ENCODE results near the gene TCERG1L. TPM values are rescaled to one million over a fixed set of nuclear protein-coding genes. Genes with fewer than 3 reads are reported as not detected.

Gene TCERG1L
- total RNA-seq, 1 donor from 2014 or later, result 0.05 TPM

DNA sequence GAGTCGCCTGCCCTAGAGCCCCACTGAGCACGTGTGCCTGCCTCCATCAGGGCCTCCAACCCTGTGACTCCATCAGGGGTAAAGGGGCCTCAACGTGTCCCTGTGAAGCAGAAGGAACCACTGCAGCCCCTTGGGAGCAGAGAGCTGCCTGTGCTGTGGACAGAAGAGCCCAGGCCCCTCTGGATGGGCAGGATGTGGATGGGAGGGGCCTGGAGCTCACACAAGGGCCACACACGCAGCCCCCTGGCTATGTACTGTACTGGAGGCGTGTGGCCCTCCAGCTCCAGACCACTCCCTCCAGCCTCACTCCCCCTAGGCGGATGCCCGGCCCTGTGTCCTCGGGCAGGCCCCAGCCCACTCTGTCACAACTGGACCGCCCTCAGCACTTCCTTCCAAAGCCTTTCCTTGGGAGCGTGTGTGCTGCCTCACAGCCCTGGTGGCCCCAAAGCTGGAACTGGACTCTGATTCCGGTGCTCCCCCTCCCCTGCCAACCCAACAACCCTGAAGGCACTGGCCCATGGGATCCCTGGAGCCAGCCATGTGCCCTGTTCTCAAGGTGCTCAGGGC, 238.0 kb downstream of the TCERG1L start:
- no peaks in the 10 kb centered on the region for H3K27me3 Mint-ChIP-seq (ENCODE audit: insufficient read depth)
- no peak overlapping the region for H3K27ac Mint-ChIP-seq
- H3K9me3 Mint-ChIP-seq, result no peaks in the 10 kb centered on the region
- H3K4me3 Mint-ChIP-seq, result no peak overlapping the region
- intact Hi-C loops (cut with micrococcal nuclease), result no loop called here
- H3K36me3 Mint-ChIP-seq (ENCODE audit: low read depth), result no peaks in the 10 kb centered on the region
- no peak for DNase-seq (ENCODE audit: low spot score)
- H3K4me1 Mint-ChIP-seq (ENCODE audit: low read depth), result no peaks in the 10 kb centered on the region

DNA sequence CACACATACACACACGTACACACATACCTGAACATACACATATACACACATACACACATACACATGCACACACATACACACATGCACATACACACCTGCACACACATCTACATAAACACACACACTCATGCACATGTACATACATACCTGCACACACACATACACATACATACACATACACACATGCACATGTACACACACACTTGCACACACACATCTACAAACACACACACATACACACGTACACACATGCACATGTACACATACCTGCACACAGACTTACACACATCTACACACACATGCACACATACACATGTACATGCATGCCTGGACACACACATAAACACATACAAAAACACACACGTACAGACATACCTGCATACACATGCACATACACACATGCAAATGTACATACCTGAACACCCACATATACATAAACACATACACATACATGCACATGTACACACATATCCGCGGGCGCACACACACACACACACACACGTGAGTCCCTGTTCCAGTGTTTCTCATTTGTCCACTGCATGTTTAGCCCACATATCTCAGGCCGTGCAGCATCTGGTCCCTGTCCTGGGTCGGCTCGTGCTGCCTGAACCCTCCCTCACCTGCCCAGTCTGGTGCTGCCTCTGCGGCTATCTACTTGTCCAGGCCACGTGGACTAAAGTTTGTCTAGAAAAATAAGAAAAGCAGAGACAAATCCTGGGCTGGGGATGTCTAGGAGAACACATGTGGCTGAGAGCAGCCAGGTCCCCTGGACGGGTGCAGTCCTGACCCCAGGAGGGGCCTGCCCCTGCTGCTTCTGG, 238.7 kb downstream of the TCERG1L start:
- no peaks in the 10 kb centered on the region for H3K27me3 Mint-ChIP-seq (ENCODE audit: insufficient read depth)
- H3K27ac Mint-ChIP-seq, result no peak overlapping the region
- H3K36me3 Mint-ChIP-seq (ENCODE audit: low read depth), result no peaks in the 10 kb centered on the region
- DNase-seq (ENCODE audit: low spot score), result no peak
- H3K9me3 Mint-ChIP-seq, result no peaks in the 10 kb centered on the region
- no peaks in the 10 kb centered on the region for H3K4me1 Mint-ChIP-seq (ENCODE audit: low read depth)
- intact Hi-C loops (cut with micrococcal nuclease), result no loop called here
- no peak overlapping the region for H3K4me3 Mint-ChIP-seq

GRCh38 chr10:131071721-131072120, 239.8 kb downstream of the TCERG1L start:
- Mint-ChIP-seq H3K9me3 (no peaks in the 10 kb centered on the region), H3K27me3 (ENCODE audit: insufficient read depth) (no peaks in the 10 kb centered on the region), H3K4me1 (ENCODE audit: low read depth) (no peaks in the 10 kb centered on the region), H3K36me3 (ENCODE audit: low read depth) (no peaks in the 10 kb centered on the region), H3K27ac (no peak overlapping the region), H3K4me3 (no peak overlapping the region)
- intact Hi-C loops (cut with micrococcal nuclease), result no loop called here
- DNase-seq (ENCODE audit: low spot score), result no peak

DNA sequence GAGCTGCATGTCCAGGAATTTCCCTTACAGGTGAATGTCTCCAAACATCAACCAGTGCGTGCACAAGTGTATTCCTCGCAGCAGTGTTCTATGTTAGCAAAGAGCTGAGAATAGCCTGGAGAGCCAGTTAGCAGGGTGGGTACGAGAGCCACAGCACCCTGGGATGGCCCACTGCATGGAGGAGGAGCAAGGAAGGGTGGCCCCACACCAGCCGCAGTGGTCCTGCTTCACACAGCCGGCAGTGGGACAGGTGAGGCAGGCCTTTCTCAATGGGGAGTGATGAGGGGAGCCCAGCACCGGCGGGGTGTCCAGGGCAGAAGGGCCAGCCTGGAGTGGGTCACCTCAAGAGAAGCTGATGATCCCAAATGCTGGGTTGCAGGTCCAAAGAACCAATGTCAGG, 240.7 kb downstream of the TCERG1L start:
- Mint-ChIP-seq H3K4me3 (no peak overlapping the region), H3K9me3 (no peaks in the 10 kb centered on the region), H3K27me3 (ENCODE audit: insufficient read depth) (peaks cover 5% of the 10 kb centered on the region), H3K4me1 (ENCODE audit: low read depth) (no peaks in the 10 kb centered on the region), H3K27ac (no peak overlapping the region), H3K36me3 (ENCODE audit: low read depth) (no peaks in the 10 kb centered on the region)
- intact Hi-C loops (cut with micrococcal nuclease), result no loop called here
- no peak for DNase-seq (ENCODE audit: low spot score)

DNA sequence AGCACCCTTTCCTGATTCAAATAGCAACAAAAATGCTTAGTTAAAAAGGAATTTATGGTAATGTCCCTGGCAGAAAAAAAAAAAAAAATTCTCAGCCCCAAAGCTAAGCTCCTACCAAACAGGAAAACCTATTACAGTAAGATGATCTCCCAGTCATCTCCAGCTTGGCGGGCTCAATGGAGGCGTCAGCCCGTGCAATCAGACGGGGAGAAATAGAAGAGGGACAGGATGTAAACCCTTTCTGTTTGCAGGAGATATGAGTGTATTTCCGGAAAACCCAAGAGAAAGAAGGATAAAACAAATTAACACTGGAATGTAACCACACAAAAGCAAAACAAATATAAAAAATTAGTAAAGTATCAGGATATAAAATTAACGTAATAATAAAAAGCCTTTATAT, 242.8 kb downstream of the TCERG1L start:
- peaks cover 5% of the 10 kb centered on the region for H3K27me3 Mint-ChIP-seq (ENCODE audit: insufficient read depth)
- no peak overlapping the region for H3K27ac Mint-ChIP-seq
- H3K36me3 Mint-ChIP-seq (ENCODE audit: low read depth), result no peaks in the 10 kb centered on the region
- DNase-seq (ENCODE audit: low spot score), result no peak
- no peaks in the 10 kb centered on the region for H3K9me3 Mint-ChIP-seq
- H3K4me1 Mint-ChIP-seq (ENCODE audit: low read depth), result no peaks in the 10 kb centered on the region
- intact Hi-C loops (cut with micrococcal nuclease), result no loop called here
- H3K4me3 Mint-ChIP-seq, result no peak overlapping the region

DNA sequence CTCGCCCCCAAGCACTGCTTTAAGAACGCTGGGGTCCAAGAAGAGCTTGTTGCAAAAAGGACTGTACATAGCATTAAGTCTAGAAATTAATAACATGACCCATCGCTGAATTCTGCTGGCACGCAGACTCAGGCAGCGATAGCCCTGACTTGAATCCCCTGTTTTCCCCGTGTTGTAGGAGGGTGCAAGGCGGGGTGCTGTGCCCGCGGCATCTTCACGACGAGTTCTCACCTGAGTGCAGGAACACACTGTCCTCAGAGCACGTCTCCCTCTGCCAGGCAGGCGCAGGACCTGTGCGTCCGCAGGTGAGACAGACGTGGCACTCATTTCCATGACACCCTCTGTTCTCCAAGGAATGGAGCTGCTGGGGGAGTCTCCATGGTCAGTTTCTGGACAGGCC, 243.2 kb downstream of the TCERG1L start:
- H3K9me3 Mint-ChIP-seq, result no peaks in the 10 kb centered on the region
- intact Hi-C loops (cut with micrococcal nuclease), result no loop called here
- no peaks in the 10 kb centered on the region for H3K4me1 Mint-ChIP-seq (ENCODE audit: low read depth)
- no peak overlapping the region for H3K27ac Mint-ChIP-seq
- no peak for DNase-seq (ENCODE audit: low spot score)
- peaks cover 5% of the 10 kb centered on the region for H3K27me3 Mint-ChIP-seq (ENCODE audit: insufficient read depth)
- H3K36me3 Mint-ChIP-seq (ENCODE audit: low read depth), result no peaks in the 10 kb centered on the region
- H3K4me3 Mint-ChIP-seq, result no peak overlapping the region

GRCh38 chr10:131067690-131068089, 243.8 kb downstream of the TCERG1L start:
- no peaks in the 10 kb centered on the region for H3K36me3 Mint-ChIP-seq (ENCODE audit: low read depth)
- no peak overlapping the region for H3K27ac Mint-ChIP-seq
- H3K27me3 Mint-ChIP-seq (ENCODE audit: insufficient read depth), result peaks cover 5% of the 10 kb centered on the region
- H3K4me3 Mint-ChIP-seq, result no peak overlapping the region
- intact Hi-C loops (cut with micrococcal nuclease), result no loop called here
- H3K9me3 Mint-ChIP-seq, result no peaks in the 10 kb centered on the region
- DNase-seq (ENCODE audit: low spot score), result no peak
- no peaks in the 10 kb centered on the region for H3K4me1 Mint-ChIP-seq (ENCODE audit: low read depth)

- Mint-ChIP-seq H3K4me1 (ENCODE audit: low read depth) (no peaks in the 10 kb centered on the region), H3K36me3 (ENCODE audit: low read depth) (no peaks in the 10 kb centered on the region)
Measured at GRCh38 chr10:131065673-131066305, 245.7 kb downstream of the TCERG1L start.

DNA sequence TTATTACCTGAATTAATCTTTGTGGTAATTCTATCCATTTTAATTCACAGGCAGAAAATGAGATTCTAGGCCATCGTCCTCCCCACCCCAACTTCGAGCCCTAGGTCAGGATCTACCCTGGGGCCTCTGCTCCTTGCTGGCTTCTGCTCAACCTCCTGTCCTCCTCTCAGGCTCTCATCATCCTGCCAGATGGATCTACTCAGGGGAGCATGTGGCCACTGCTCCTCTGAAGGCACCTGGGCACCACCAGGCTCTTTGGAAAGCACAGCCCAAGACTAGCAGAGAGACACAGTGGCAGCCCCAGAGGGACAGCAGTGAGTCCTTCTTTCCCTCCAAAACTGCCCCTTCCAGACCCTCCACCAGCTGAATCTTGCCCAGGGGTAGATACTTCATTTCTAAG, 248.2 kb downstream of the TCERG1L start:
- H3K36me3 Mint-ChIP-seq (ENCODE audit: low read depth), result no peaks in the 10 kb centered on the region
- DNase-seq (ENCODE audit: low spot score), result no peak
- H3K4me1 Mint-ChIP-seq (ENCODE audit: low read depth), result no peaks in the 10 kb centered on the region
- H3K4me3 Mint-ChIP-seq, result no peak overlapping the region
- peaks cover 5% of the 10 kb centered on the region for H3K27me3 Mint-ChIP-seq (ENCODE audit: insufficient read depth)
- H3K27ac Mint-ChIP-seq, result no peak overlapping the region
- H3K9me3 Mint-ChIP-seq, result no peaks in the 10 kb centered on the region
- intact Hi-C loops (cut with micrococcal nuclease), result no loop called here

More at GRCh38 chr10:131065673-131066305, 245.7 kb downstream of the TCERG1L start:
- H3K9me3 Mint-ChIP-seq, result no peaks in the 10 kb centered on the region
- H3K27ac Mint-ChIP-seq, result no peak overlapping the region
- H3K4me3 Mint-ChIP-seq, result no peak overlapping the region
- no peak for DNase-seq (ENCODE audit: low spot score)
- intact Hi-C loops (cut with micrococcal nuclease), result no loop called here
- H3K27me3 Mint-ChIP-seq (ENCODE audit: insufficient read depth), result peaks cover 5% of the 10 kb centered on the region

DNA sequence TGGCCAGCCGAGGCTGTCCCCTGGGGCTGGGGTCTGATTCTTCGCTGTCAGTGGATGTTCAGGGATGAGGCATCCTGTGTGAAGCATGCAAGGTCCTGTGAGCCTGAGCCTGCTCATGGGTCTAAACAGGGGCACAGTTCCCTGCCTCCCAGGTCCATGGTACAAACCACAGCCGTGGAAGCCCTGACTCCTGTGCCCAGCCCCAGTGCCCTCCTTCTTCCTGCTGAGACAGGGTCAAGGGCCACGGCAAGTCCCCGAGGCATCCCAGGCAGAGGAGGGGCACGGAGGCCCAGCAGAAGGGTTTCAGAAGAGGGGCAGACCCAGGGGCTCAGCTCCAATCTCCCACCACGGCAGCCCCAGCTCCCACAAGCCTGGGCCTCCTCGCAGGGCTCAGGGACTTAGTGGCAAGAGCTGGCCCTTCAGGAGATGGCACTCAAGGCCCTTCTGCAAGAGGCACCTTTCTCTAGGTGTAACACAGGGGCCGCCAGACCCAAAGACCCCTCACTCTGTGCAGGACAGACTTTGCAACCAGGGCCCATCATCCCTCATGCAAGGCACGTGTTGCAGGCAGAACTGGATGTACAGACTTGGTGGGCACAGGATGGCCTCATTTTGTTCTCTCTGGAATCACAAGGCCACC, 248.8 kb downstream of the TCERG1L start:
- no peak for DNase-seq (ENCODE audit: low spot score)
- Mint-ChIP-seq H3K36me3 (ENCODE audit: low read depth) (no peaks in the 10 kb centered on the region), H3K27me3 (ENCODE audit: insufficient read depth) (peaks cover 5% of the 10 kb centered on the region), H3K27ac (no peak overlapping the region), H3K4me3 (no peak overlapping the region), H3K4me1 (ENCODE audit: low read depth) (no peaks in the 10 kb centered on the region), H3K9me3 (no peaks in the 10 kb centered on the region)
- intact Hi-C loops (cut with micrococcal nuclease), result no loop called here

DNA sequence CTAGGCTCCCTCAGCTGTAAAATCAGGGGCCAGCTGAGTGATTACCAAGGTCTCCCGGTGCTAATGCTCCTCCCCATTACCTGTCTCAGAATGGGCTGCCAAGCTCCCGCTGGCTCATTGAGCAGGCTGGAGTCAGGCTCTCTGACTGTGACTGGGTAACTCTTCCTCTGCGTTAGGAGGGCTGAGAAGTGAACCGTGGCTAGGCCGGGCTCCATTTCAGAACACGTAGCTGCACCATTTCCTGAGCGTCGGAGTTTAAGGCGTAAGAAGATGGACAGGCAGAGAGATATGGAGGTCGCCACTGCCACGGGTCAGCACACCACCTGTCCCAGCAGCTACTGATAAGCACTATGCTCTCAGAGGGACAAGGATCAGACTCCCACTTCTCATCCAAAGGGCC, 250.3 kb downstream of the TCERG1L start:
- no peak overlapping the region for H3K27ac Mint-ChIP-seq

GRCh38 chr10:131059881-131060280, 251.6 kb downstream of the TCERG1L start:
- H3K27ac Mint-ChIP-seq, result no peak overlapping the region
- DNase-seq (ENCODE audit: low spot score), result no peak
- intact Hi-C loops (cut with micrococcal nuclease), result no loop called here
- no peak overlapping the region for H3K4me3 Mint-ChIP-seq
- H3K4me1 Mint-ChIP-seq (ENCODE audit: low read depth), result no peaks in the 10 kb centered on the region
- no peaks in the 10 kb centered on the region for H3K9me3 Mint-ChIP-seq
- H3K36me3 Mint-ChIP-seq (ENCODE audit: low read depth), result no peaks in the 10 kb centered on the region
- no peaks in the 10 kb centered on the region for H3K27me3 Mint-ChIP-seq (ENCODE audit: insufficient read depth)

More for the DNA sequence above, 250.3 kb downstream of the TCERG1L start:
- intact Hi-C loops (cut with micrococcal nuclease), result no loop called here
- Mint-ChIP-seq H3K36me3 (ENCODE audit: low read depth) (no peaks in the 10 kb centered on the region), H3K4me1 (ENCODE audit: low read depth) (no peaks in the 10 kb centered on the region), H3K27me3 (ENCODE audit: insufficient read depth) (peaks cover 2% of the 10 kb centered on the region), H3K9me3 (no peaks in the 10 kb centered on the region), H3K4me3 (no peak overlapping the region)
- DNase-seq (ENCODE audit: low spot score), result no peak

DNA sequence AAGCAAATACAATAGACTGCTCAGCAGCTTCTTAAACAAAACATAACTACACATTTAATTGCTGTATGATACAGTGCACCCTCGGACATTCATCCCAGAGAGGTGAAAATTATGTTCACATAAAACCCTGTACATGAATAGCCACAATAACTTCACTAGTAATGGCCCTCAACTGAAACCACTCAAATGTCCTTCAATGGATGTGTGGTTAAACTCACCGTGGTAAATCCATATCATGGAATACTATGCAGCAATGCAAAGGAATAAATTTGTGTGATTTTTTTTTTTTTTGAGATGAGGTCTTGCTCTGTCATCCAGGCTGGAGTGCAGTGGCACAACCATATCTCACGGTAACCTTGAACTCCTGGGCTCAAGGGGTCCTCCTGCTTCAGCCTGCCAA, 252.7 kb downstream of the TCERG1L start:
- no peak overlapping the region for H3K27ac Mint-ChIP-seq
- H3K4me1 Mint-ChIP-seq (ENCODE audit: low read depth), result no peaks in the 10 kb centered on the region
- no peaks in the 10 kb centered on the region for H3K9me3 Mint-ChIP-seq

More for the DNA sequence above, 252.7 kb downstream of the TCERG1L start:
- H3K36me3 Mint-ChIP-seq (ENCODE audit: low read depth), result no peaks in the 10 kb centered on the region
- no peak overlapping the region for H3K4me3 Mint-ChIP-seq
- DNase-seq (ENCODE audit: low spot score), result no peak
- no peaks in the 10 kb centered on the region for H3K27me3 Mint-ChIP-seq (ENCODE audit: insufficient read depth)
- intact Hi-C loops (cut with micrococcal nuclease), result no loop called here

All from activated T-helper 1 cell treated with anti-CD3 and anti-CD28 coated beads, Interleukin-12 subunit alpha, Interleukin-12 subunit beta, Interleukin-2, Interleukin-4 antibody, amounts not matched to agents 30 ng/mL and 10 ng/mL and 1 ng/mL, durations not matched to agents 14 hours and 24 hours and 36 hours (primary cell).